HTERT RPE-1 (cell line): Measurements from ENCODE around the gene RAB25.

Source experiments
- in situ Hi-C: fragments of 300-500 bp; cut with MboI; formaldehyde crosslinking; loops from 4 replicates; pipeline ENCODE4 v1.14.3; 2020; ENCODE audit warnings: low sequenced_read_pairs

RAB25 gene

GRCh38 chr1:156100205-156100995 lies 39.4 kb downstream of the RAB25 start:
- in situ Hi-C loops, result no loop called here

GRCh38 chr1:156101880-156102279 lies 40.9 kb downstream of the RAB25 start:
- in situ Hi-C loops, result no loop called here

- in situ Hi-C loops, result no loop called here
Observed at GRCh38 chr1:156102633-156103511, 41.9 kb downstream of the RAB25 start.

GRCh38 chr1:156103521-156103947 lies 42.6 kb downstream of the RAB25 start:
- in situ Hi-C loops, result no loop called here

GRCh38 chr1:156104065-156104810 lies 43.3 kb downstream of the RAB25 start:
- in situ Hi-C loops, result no loop called here

- in situ Hi-C loops, result no loop called here
Observed at GRCh38 chr1:156104861-156105832, 44.2 kb downstream of the RAB25 start.

GRCh38 chr1:156106624-156107488 lies 45.9 kb downstream of the RAB25 start:
- in situ Hi-C loops, result no loop called here

GRCh38 chr1:156108057-156108456 lies 47.1 kb downstream of the RAB25 start:
- in situ Hi-C loops, result no loop called here

- in situ Hi-C loops, result no loop called here
Observed at GRCh38 chr1:156108664-156109241, 47.8 kb downstream of the RAB25 start.

GRCh38 chr1:156110252-156110651 lies 49.3 kb downstream of the RAB25 start:
- in situ Hi-C loops, result no loop called here

- in situ Hi-C loops, result no loop called here
Observed at GRCh38 chr1:156111355-156111962, 50.5 kb downstream of the RAB25 start.

- in situ Hi-C loops, result no loop called here
Observed at GRCh38 chr1:156112276-156113137, 51.5 kb downstream of the RAB25 start.

GRCh38 chr1:156113282-156113950 lies 52.5 kb downstream of the RAB25 start:
- in situ Hi-C loops, result no loop called here

- in situ Hi-C loops, result no loop called here
Observed at GRCh38 chr1:156114101-156114918, 53.4 kb downstream of the RAB25 start, which contains the start of gene LMNA. Gene LMNA (plus strand): TSS chr1:156114711. CDS start chr1:156114919, 208 bp downstream.

GRCh38 chr1:156114919-156115513 lies 54.1 kb downstream of the RAB25 start:
- in situ Hi-C loops, result no loop called here
